Measurements from ENCODE around the gene ARHGAP12.

GRCh38 chr10:31757831-31758230, 170.8 kb downstream of the ARHGAP12 start:
- TF ChIP-seq CTCF (IDR thresholded peaks at IDR 0.05) (no peak), ZFX (IDR thresholded peaks at IDR 0.05; ENCODE audit: borderline replicate concordance) (no peak)
